HepG2 (cell line): Measurements from ENCODE around the gene MS4A10. TPM values are rescaled to one million over a fixed set of nuclear protein-coding genes. Genes with fewer than 3 reads are reported as not detected.

Source experiments
- ATAC-seq: fragments of 200-7000 bp; cut with Tn5 transposase; 3 replicates; pipeline ENCODE4 v1.9.1; 2020; ENCODE audit warnings: mild to moderate bottlenecking, moderate library complexity
- BruUV-seq: library from RNA; stranded (reverse); fragments of 400-500 nt; replicated peaks from 2 replicates; lab custom pipeline; 2021; lab: Mats Ljungman, UMichigan
- CTCF ChIA-PET: fragments of 300-600 bp; formaldehyde crosslinking; extraction: SDS; loops from one replicate; lab custom pipeline; 2021; ENCODE audit warnings: low total read pairs, inconsistent platforms, low intra/inter-chr PET ratio; lab: Yijun Ruan, JAX
- POLR2A ChIA-PET: fragments of 350-600 bp; sonication (Branson Sonifier 250); formaldehyde crosslinking; loops from one replicate; lab custom pipeline; 2020; ENCODE audit warnings: antibody characterized with exemption, inconsistent platforms; lab: Yijun Ruan, JAX
- DNase-seq: peaks from one replicate; pipeline ENCODE4 v3.0.0-alpha.2; 2015; ENCODE audit warnings: low spot score
- FAIRE-seq: peaks from 3 replicates; lab custom pipeline; 2011; peaks lifted over from hg19 to GRCh38; lab: Jason Lieb, UNC
- H2AFZ ChIP-seq: one replicate; pipeline ENCODE4 v1.6.1; 2011; ENCODE audit warnings: low read length, inconsistent platforms
- H3K27ac ChIP-seq: fragments of 300-600 bp; 3 replicates; pipeline ENCODE4 v1.8.0; 2011; ENCODE audit warnings: mixed run types, mild to moderate bottlenecking, mixed read lengths, low read length, inconsistent platforms; ENCODE audit not compliant: insufficient read depth; ENCODE audit errors: extremely low read length
- H3K27me3 ChIP-seq, 2 experiments: fragments of 200-600 bp in 1 of 2; 2 replicates in 1 of 2; 3 replicates in 1 of 2; pipeline versions ENCODE4 v1.6.0 to v1.8.0; 2011; ENCODE audit warnings: low read length in 2 of 2, mild to moderate bottlenecking in 2 of 2, moderate library complexity in 2 of 2, inconsistent platforms in 1 of 2; ENCODE audit not compliant: insufficient read depth in 2 of 2, control insufficient read depth in 1 of 2
- H3K36me3 ChIP-seq, 2 experiments: fragments of 200-600 bp in 1 of 2; replicated peaks in 1 of 2; 2 replicates in 1 of 2; 3 replicates in 1 of 2; pipeline versions ENCODE4 v1.5.1 to v1.8.0; 2011; ENCODE audit warnings: low read length in 2 of 2, inconsistent platforms in 1 of 2; ENCODE audit not compliant: insufficient read depth in 2 of 2, control insufficient read depth in 1 of 2
- H3K4me1 ChIP-seq: 2 replicates; pipeline ENCODE4 v1.5.1; 2012; ENCODE audit warnings: low read length, inconsistent platforms; ENCODE audit not compliant: insufficient read depth
- H3K4me2 ChIP-seq: 2 replicates; pipeline ENCODE4 v1.6.0; 2011; ENCODE audit warnings: low read depth, low read length, inconsistent platforms
- H3K4me3 ChIP-seq, 3 experiments: fragments of 200-600 bp in 1 of 3; sonication (generic), shearing (Covaris generic) in 1 of 3; replicated peaks in 1 of 3; 2 replicates each; pipeline ENCODE4 v1.5.1; 2011 to 2016; ENCODE audit warnings: low read length in 3 of 3, inconsistent platforms in 2 of 3, low read depth in 2 of 3, mild to moderate bottlenecking in 2 of 3, control low read depth in 1 of 3, mixed read lengths in 1 of 3; ENCODE audit not compliant: insufficient read depth in 1 of 3
- H3K79me2 ChIP-seq: one replicate; pipeline ENCODE4 v1.6.1; 2011; ENCODE audit warnings: low read length, inconsistent platforms; ENCODE audit not compliant: insufficient read depth
- H3K9ac ChIP-seq: 2 replicates; pipeline ENCODE4 v1.6.0; 2011; ENCODE audit warnings: mild to moderate bottlenecking, low read depth, low read length, inconsistent platforms; ENCODE audit not compliant: insufficient read depth
- H3K9me3 ChIP-seq: 2 replicates; pipeline ENCODE4 v1.5.1; 2012; ENCODE audit warnings: mild to moderate bottlenecking, low read length
- H4K20me1 ChIP-seq: 2 replicates; pipeline ENCODE4 v1.6.0; 2011; ENCODE audit warnings: inconsistent platforms, mild to moderate bottlenecking, low read length, moderate library complexity; ENCODE audit not compliant: insufficient read depth
- AKAP8 ChIP-seq: sonication (generic); formaldehyde crosslinking; IDR thresholded peaks from 2 replicates; pipeline ENCODE4 v1.5.1; 2020; ENCODE audit warnings: mild to moderate bottlenecking, missing genetic modification reagents
- HBP1 ChIP-seq: IDR thresholded peaks from 2 replicates; pipeline ENCODE4 v1.6.1; 2016; ENCODE audit warnings: low read depth, control low read depth
- LCORL ChIP-seq, 2 experiments: fragments of 450-650 bp in 1 of 2; sonication (generic) in 1 of 2; formaldehyde crosslinking in 1 of 2; IDR thresholded peaks; 2 replicates each; pipeline versions ENCODE4 v1.5.0 to v1.6.1; 2017 to 2020; ENCODE audit warnings: antibody characterized with exemption in 1 of 2, missing genetic modification reagents in 1 of 2
- MEF2D ChIP-seq: sonication (generic); formaldehyde crosslinking; IDR thresholded peaks from 2 replicates; pipeline ENCODE4 v1.5.1; 2020; ENCODE audit warnings: mild to moderate bottlenecking, missing genetic modification reagents
- TGIF2 ChIP-seq: IDR thresholded peaks from 2 replicates; pipeline ENCODE4 v1.6.1; 2016; ENCODE audit warnings: control low read depth, missing compliant biosample characterization
- TRIM22 ChIP-seq: fragments of 450-650 bp; IDR thresholded peaks from 2 replicates; pipeline ENCODE4 v1.6.1; 2017
- ZFP82 ChIP-seq: sonication (generic); formaldehyde crosslinking; IDR thresholded peaks from 2 replicates; pipeline ENCODE4 v1.5.1; 2020; ENCODE audit warnings: mild to moderate bottlenecking, missing genetic modification reagents, borderline replicate concordance
- ZNF230 ChIP-seq: sonication (generic); formaldehyde crosslinking; IDR thresholded peaks from 2 replicates; pipeline ENCODE4 v1.4.0; 2020; ENCODE audit warnings: mild to moderate bottlenecking, missing genetic modification reagents
- ZNF34 ChIP-seq: sonication (generic); formaldehyde crosslinking; IDR thresholded peaks from 2 replicates; pipeline ENCODE4 v1.4.0; 2020; ENCODE audit warnings: mild to moderate bottlenecking, missing genetic modification reagents, borderline replicate concordance
- WGBS: methylation state at CpG from one replicate; pipeline ENCODE4 v1.1.6; 2017; ENCODE audit warnings: low lambda C conversion rate; 5-methylcytosine and 5-hydroxymethylcytosine counted together
- in situ Hi-C: cut with HindIII; loops from 2 replicates; pipeline ENCODE4 v1.10.0; 2017; ENCODE audit warnings: low pct_unique_long_range_greater_than_20kb; ENCODE audit not compliant: extremely low pct_ligation_motif_present
- intact Hi-C: fragments of 100-400 bp; cut with micrococcal nuclease; formaldehyde crosslinking; loops from one replicate; pipeline ENCODE4 v1.10.0; 2022; ENCODE audit not compliant: unreplicated experiment
- polyA plus RNA-seq, 8 experiments: library from polyadenylated mRNA; depleted of rRNA in 3 of 8; stranded (reverse) in 7 of 8; unstranded in 1 of 8; fragments of >200 nt; fragmentation: Illumina TruSeq in 4 of 8; extraction: Trizol in 4 of 8; gene quantifications; 2 replicates each; pipeline versions ENCODE4 v1.2.1 to v1.2.3, GENCODE V29; 2011 to 2016; ENCODE audit warnings: low read depth in 4 of 8, missing spikeins in 1 of 8, mixed read lengths in 1 of 8; ENCODE audit not compliant: insufficient read depth in 1 of 8
- total RNA-seq, 5 experiments: library from RNA; depleted of rRNA; stranded (reverse); fragments of >200 nt; fragmentation: Illumina TruSeq; extraction: Trizol; gene quantifications; 2 replicates each; pipeline ENCODE4 v1.2.3, GENCODE V29; 2016; ENCODE audit warnings: low read depth in 1 of 5
- TF ChIP-seq, protein P1 (sequence below), 2 experiments: sonication (generic) in 1 of 2; formaldehyde crosslinking in 1 of 2; IDR thresholded peaks; 2 replicates each; pipeline versions ENCODE4 v1.6.1 to v1.9.0; 2014 to 2022; ENCODE audit warnings: antibody characterized with exemption in 1 of 2, borderline replicate concordance in 1 of 2, inconsistent platforms in 1 of 2, low read depth in 1 of 2, missing genetic modification reagents in 1 of 2
- TF ChIP-seq, protein P2 (sequence below): sonication (generic); formaldehyde crosslinking; IDR thresholded peaks from 2 replicates; pipeline ENCODE4 v1.5.0; 2020; ENCODE audit warnings: mild to moderate bottlenecking, missing genetic modification reagents

The MS4A10 gene
- total and polyA plus RNA-seq, 2 of the 13 experiments (the other 11 are each of a cell fraction or from before 2014, with no cell fraction given), result not detected

DNA sequence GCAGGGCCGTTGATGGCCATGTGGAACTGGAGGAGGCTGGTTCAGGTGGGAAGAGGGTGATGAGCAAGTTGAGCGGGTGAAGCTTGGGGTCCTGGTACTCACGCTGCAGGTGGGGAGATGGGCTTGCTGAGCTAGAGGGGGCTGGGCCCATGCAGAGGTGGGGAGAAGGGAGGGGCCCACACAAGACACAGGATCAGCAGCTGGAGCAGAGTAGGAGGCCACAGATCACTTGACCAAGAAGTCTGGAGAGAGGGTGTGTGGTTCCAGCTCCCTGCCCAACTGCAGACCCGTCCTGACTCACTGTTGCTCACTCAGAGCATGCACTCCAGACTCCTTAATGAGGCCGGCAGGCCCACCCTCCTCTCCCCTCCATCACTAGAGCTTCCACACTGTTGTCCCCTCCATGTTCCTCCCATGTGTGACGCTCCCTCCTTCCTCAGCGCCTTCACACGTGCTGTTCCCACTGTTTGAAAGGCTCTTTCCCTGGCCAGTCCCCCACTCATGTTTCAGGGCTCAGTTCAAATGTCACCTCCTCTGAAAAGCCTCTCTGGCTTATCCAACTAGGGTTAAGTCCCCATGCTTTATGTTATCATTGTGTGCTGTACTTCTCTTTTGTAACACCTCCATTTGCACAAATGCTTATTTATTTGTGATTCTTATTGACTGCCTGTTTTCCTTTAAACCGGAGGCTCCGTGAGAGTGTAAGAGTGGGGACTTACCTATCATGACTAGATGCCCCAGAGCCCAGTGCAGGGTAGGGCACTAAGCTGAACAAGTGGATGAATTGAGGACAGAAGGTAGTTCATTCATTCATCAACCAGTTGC is 59.1 kb downstream of the MS4A10 start:
- H3K9ac ChIP-seq, result peak overlapping the region; percentile 86
- H3K4me3 ChIP-seq, result peak overlapping the region; percentile 80 to 97 (median 88)
- 34% methylated on average over 10 of the region's 10 CpGs for WGBS
- no peaks in the 10 kb centered on the region; a peak in 1 of 5 replicates for H3K27me3 ChIP-seq
- H4K20me1 ChIP-seq, result peaks cover 13% of the 10 kb centered on the region; the same call in 1 of the 2 replicates
- no peak overlapping the region for H2AFZ ChIP-seq
- H3K27ac ChIP-seq, result peak overlapping the region; percentile 68
- ATAC-seq (peak; percentile 53), DNase-seq (no peak), FAIRE-seq (no peak)
- H3K9me3 ChIP-seq, result no peaks in the 10 kb centered on the region
- H3K79me2 ChIP-seq, result peaks cover 50% of the 10 kb centered on the region
- ChIA-PET POLR2A (interaction anchor here (0.8 to 3.0 kb wide), 3 partner anchors 9 to 43 kb away, joined by 3 to 26 read pairs (median 4); partner anchors contain the start of gene PTGDR2), CTCF (no interaction called here)
- H3K36me3 ChIP-seq, result peaks cover 12 to 26% of the 10 kb centered on the region in 2 experiments
- intact Hi-C loops, result loop anchor here (2.0 kb wide), 1 partner anchor 37 kb away; no protein-coding TSS in a partner anchor
- H3K4me2 ChIP-seq, result peak overlapping the region; percentile 86
- BruUV-seq, result no TSS peak
- H3K4me1 ChIP-seq, result peaks cover 41% of the 10 kb centered on the region
- in situ Hi-C loops, result no loop called here
- TF ChIP-seq, protein P1, sequence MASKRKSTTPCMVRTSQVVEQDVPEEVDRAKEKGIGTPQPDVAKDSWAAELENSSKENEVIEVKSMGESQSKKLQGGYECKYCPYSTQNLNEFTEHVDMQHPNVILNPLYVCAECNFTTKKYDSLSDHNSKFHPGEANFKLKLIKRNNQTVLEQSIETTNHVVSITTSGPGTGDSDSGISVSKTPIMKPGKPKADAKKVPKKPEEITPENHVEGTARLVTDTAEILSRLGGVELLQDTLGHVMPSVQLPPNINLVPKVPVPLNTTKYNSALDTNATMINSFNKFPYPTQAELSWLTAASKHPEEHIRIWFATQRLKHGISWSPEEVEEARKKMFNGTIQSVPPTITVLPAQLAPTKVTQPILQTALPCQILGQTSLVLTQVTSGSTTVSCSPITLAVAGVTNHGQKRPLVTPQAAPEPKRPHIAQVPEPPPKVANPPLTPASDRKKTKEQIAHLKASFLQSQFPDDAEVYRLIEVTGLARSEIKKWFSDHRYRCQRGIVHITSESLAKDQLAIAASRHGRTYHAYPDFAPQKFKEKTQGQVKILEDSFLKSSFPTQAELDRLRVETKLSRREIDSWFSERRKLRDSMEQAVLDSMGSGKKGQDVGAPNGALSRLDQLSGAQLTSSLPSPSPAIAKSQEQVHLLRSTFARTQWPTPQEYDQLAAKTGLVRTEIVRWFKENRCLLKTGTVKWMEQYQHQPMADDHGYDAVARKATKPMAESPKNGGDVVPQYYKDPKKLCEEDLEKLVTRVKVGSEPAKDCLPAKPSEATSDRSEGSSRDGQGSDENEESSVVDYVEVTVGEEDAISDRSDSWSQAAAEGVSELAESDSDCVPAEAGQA (IDR thresholded peaks at IDR 0.05; ENCODE audit: low read depth), result peak; percentile 33; the same call in 1 of the 2 replicates
- TF ChIP-seq, protein P1 (CRISPR knock-in tag; IDR thresholded peaks at IDR 0.05; ENCODE audit: borderline replicate concordance), result no peak
- TF ChIP-seq AKAP8 (no peak), ZNF230 (CRISPR knock-in tag) (0 out of 2 replicates have a peak, but pooled peaks have one; percentile 6), LCORL (IDR thresholded peaks at IDR 0.05) (no peak), LCORL (CRISPR knock-in tag; IDR thresholded peaks at IDR 0.05) (0 out of 2 replicates have a peak, but pooled peaks have one; percentile 14), HBP1 (peak; percentile 79; the same call in 1 of the 2 replicates), ZFP82 (no peak), ZNF34 (CRISPR knock-in tag) (peak; percentile 43; the same call in 1 of the 2 replicates), MEF2D (CRISPR knock-in tag) (0 out of 2 replicates have a peak, but pooled peaks have one; percentile 25), TGIF2 (CRISPR knock-in tag) (peak; percentile 68; the same call in 1 of the 2 replicates), TRIM22 (no peak)
- TF ChIP-seq, protein P2, sequence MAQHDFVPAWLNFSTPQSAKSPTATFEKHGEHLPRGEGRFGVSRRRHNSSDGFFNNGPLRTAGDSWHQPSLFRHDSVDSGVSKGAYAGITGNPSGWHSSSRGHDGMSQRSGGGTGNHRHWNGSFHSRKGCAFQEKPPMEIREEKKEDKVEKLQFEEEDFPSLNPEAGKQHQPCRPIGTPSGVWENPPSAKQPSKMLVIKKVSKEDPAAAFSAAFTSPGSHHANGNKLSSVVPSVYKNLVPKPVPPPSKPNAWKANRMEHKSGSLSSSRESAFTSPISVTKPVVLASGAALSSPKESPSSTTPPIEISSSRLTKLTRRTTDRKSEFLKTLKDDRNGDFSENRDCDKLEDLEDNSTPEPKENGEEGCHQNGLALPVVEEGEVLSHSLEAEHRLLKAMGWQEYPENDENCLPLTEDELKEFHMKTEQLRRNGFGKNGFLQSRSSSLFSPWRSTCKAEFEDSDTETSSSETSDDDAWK (CRISPR knock-in tag), result no peak
